ENCODE measurements around the gene C1QTNF7.

C1QTNF7 gene

DNA sequence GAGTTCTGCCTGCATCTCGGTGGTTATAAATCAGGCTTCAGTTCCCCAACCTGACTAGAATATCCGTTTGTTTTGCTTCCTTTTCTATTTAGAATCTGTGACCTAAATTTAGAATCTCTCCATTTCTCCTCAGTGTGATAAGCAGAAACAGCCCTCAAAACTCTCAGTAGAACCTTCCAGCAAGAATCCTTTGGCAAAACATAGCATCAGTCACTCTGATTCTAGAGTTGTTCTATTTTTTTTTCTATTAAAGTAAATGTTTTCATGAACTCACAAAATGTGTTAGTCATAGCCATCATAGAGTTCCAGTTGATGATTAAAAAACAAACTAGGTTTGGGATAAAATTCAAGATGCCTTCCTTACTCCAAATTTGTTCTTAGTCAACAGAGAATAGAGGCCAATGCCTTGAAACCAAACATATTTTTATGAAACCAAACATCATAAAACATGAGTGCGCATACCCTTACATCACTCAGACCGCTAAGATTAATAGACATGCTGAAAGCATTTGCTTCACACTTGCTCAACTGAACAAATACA is 13.2 kb upstream of the C1QTNF7 start:
- no peak for DNase-seq (ENCODE audit: low spot score)

DNA sequence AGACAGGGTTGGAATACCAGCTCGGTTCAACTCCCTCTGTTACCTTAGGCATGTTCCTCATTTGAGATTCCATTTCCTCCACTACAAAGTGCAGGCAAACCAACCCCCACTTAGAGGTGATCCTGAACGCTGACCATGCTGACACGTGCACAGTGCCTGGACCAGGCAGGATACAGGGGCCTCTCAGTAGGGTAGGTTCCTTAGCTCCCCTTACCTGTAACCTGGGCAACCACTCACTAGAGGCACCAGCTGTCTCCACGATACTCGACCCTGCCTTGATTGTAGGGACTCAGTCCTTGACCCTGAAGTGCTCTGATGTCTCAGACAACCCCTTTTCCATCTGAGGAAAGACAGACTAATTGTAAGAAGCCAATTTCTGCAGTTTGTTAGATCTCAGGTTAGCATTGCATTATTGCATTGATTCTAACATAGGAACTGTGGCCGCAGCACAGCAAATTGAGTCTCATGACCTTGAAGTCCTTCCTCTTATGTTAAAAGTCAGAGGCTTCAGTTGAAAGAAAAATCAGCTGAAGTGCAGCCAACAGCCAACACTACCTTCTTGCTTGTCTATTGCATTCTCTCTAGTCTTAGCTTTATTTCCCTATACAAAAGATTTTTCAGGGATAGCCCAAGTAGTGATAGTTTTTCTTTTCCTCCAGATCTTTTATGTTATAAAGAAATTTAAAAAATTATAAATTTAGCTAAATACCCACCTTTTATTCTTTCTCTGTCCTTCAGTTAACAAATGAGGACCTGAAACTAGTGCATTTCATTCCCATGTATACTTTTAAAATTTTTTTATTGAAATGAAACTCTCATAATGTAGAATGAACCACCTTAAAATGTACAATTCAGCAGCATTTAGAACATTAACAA is 11.2 kb upstream of the C1QTNF7 start:
- DNase-seq (ENCODE audit: low spot score): no peak

DNA sequence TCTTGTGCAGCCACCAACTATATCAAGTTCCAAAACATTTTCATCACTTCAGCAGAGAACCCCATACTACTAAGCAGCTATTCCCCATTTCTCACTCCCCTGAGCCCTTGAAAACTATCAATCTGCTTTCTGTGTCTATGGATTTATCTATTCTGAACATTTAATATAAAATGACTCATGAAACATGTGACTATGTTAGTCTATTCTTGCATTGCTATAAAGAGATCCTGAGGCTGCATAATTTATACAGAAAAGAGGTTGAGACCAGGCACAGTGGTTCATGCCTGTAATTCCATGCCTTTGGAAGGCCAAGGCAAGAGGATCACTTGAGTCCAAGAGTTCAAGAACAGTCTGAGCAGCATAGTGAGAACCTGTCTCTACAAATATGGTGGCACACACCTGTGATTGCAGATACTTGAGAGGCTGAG is 10.6 kb upstream of the C1QTNF7 start:
- no peak for DNase-seq (ENCODE audit: low spot score)

DNA sequence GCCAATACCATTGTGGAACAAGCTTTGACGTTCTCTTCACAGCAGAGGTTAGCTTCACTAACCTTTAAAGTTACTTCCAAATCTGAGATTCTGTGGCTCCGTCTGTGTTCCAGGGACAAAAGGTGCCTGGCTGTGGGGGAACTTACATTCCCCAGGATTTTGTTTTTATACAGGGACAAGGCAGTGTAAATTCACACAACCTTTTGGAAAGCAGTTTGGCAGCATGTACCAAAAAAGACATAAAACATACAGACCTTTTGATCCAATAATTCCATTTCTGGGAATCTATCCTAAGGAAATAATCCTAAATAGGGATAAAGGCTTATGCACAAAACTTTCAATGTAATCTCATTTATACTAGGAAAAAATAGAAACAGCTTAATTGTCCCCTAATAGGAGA is 8.9 kb upstream of the C1QTNF7 start:
- no peak for DNase-seq (ENCODE audit: low spot score)

DNA sequence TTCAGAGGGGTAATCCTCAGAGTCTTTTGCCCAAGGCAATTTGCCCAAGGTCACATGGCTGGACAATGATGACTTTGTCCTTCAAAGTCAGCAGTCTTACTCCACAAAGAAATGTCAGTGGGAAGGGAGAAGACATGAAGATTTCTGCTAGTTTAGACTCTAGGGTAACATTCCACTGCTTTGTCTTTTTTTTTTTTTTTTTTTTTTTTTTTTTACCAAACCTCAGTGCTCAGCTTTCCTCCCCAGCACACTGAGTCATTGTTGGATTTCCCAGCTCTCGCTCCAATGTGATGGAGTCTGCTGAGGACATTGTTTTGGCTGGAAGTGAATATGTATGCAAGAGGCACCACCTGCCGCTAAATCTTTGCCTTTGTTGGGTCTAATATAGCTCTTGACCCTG is 7.2 kb upstream of the C1QTNF7 start:
- no peak for DNase-seq (ENCODE audit: low spot score)

DNA sequence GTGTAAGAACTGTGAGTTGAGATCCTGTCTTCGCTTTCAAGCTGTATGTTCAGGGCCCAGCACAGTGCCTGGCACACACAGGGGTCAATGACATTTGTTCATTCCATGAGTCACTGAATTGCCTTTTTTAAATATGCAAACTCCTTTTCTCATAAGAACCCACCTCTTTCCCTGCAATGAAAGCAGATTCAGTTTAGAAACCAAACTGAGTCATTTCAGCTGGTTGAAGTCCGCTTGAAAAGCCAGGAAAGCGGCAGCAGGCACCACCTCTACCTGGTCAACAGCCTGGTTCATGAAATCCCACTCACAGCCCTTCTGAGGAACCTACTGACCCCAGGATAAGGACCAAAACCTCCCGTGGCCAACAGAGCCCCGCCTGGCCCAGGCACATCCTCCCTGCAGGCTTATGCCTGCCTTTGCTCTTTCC is 4.5 kb upstream of the C1QTNF7 start:
- no peak for DNase-seq (ENCODE audit: low spot score)

DNA sequence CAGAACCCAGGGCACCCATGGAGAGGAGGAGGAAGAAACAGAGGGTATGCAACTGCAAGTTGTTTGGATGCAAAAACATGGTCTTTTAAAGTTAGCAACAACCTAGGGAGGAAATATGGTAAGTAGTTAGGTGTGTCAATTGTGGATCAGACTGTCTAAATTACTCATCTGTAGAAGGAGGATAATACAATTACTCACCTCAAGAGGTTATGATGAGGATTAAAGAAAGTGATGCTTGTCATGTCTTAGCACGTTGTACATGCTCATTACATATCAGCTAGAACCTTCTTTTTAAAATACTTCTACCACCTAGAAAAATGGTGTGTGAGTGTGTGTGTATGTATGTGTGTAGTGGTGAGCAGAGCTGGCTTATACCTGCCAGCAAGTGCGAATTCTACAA is 2.3 kb upstream of the C1QTNF7 start:
- DNase-seq (ENCODE audit: low spot score): no peak

DNA sequence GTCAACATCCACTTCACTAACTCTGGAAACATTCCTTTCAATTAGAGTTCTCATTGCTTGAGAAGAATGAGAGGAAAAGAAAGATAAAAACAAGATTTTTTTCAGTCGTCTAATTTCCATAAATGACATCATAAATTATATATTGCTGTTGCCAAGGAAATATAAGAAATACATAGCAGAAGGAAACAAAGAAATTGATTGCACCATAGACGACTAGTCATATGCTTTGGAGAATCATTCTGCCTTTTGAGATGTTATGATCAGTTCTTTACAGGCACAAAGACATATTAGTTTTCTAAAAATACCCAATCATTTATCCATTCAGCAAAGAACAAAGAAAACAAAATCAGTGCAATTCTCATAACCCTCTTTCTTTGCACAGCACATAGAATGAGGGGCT is 672 bp upstream of the C1QTNF7 start:
- no peak for DNase-seq (ENCODE audit: low spot score)

DNA sequence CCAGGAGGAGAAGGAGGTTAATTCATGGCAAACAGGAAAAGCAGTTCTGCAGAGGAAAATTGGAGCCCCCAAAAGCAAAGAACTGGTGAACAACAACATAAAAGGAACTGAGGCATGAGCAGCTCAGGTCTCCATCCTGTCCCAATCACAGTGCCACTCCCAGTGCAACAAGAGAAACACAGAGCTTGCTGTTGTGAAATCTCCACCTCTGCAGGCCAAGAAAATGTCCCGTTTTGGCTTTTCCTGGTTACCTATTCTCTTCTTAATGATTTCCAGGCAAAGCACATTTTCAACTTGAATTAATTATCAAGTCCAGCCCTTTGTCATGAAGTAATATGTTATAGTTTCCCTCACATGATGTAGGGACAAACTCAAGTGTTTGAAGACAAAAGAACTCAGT is 778 bp downstream of the C1QTNF7 start:
- DNase-seq (ENCODE audit: low spot score): no peak

DNA sequence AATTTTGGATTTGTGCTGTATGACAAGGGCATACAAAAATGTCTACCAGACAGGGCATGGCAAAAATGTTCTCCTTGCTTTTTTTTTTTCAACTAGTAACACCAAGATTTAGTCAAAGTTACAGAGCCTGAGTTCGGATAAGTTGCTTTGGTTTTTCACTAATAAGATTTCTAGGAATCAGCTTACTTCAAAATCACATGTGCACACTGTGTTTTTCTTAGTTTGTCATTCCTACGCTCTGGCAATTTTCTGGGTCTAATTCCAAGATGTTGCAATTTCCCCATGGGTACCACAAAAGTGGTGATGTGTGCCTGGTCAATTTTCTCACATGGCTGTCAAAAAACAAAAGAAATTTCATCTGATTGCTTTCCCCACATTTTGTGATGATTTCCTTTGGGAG is 6.3 kb downstream of the C1QTNF7 start:
- no peak for DNase-seq (ENCODE audit: low spot score)

DNA sequence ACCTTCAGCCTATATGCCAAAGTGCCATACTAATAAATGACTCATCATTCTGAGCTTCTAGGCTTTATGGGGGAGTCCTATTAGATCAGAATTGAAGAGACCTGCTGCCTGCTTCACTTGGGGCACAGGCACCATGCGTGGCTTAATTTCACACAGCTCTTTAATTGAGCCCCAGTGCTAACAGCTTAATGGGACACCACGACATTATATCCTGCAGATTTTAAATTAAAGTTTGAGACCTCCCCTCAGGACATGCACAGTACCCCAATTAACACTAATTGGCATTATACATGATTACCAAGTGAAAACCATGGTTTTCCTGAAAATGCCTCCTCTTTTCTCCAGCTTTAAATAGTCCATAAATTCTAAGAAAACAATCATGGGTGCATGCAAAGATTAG is 6.8 kb downstream of the C1QTNF7 start:
- no peak for DNase-seq (ENCODE audit: low spot score)

DNA sequence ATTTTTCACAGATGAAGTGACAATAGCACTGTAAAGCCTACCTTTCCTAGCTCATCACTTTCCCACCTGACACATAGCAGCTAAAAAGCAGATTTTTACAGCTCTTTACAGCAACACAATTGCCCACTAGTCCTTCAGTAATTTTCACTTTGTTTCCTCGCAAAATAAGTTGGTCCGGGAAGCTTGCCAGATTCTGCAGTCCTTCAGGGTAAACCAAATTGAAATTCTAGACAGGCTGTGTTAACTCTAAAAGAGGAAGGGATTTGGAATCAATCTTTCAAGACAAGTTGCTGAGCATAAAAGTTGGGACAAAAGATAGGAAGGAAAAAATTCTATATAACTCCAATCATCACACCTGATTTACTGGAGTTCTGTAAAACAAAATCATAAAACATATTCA is 8.7 kb downstream of the C1QTNF7 start:
- DNase-seq (ENCODE audit: low spot score): no peak

DNA sequence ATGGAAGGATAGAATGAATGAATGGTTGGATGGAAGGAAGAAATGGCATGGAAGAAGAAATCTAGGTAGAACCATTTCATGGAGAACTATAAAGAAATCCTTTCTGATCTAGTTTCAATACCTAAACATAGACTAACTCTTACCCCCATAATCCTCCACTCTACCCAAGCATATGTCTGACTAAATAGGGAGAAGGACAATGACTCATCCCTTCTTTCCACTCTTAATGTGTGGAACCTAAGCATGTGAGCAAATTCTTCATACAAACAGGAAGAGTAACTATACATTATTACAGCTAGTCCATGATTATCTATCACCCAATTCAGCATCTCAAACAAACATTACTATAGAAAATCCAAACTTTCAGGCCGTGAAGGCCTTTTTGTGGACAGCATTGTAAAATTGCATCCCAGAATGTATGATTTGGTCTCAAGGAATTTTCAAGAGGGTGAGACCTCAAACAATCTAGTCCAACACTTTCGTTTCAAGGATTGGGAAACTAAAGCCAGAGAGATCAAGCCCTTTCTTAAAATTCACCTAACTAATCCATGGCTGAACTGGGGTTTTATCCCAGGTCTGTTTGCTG is 11.2 kb downstream of the C1QTNF7 start:
- DNase-seq (ENCODE audit: low spot score): no peak

DNA sequence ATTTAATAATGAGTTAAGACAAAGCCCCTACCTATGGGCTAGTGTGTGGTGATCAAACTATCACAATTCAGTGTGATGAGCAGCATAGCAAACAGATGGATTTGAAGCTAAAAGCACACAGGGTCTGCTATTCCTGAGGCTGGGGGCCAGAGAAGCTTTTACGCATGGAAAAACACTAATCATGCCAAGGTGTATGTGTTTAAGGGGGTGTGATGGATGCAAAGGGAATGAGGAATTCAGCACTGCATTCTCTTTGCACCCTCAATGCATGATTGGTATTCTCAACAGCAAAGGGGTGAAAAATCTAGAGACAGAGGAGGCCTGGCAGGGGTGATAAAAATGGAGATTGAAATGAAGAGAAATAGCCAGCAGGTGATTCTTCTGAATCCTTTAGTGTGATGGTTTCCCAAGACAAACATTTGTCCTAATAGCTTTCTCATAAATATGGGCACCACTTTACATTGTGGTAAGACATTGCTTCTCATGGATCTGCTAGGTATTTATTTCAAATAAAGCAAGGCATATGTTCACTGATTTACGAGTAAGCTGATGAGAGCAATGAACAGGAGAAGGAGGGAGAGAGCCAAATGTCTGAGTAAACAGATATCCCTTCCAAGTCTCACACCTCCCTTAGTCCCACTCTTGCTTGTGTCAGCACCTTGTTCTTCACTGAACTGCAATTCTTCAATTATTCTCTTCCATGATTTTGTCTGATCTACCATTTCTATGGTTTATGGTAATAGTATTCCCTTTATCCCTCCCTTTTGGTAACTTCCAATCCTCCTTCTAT is 15.7 kb downstream of the C1QTNF7 start:
- DNase-seq (ENCODE audit: low spot score): no peak

DNA sequence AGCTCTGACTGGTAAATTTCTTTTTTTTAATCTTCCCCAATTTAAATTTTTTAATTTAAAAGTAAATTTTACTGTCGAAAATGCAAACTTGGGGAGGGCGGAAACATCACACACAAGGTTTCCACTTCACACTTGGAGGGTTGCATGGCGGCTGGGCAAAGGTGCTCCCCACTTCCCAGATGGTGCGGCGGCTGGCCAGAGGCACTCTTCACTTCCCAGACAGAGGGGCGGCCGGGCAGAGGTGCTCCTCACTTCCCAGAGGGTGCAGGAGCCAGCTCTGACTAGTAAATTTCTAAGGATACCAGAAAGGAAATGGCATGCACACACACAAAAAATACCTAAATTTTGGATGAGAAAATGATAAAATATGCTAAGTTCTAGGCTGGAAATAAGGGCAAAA is 16.4 kb downstream of the C1QTNF7 start:
- no peak for DNase-seq (ENCODE audit: low spot score)

DNA sequence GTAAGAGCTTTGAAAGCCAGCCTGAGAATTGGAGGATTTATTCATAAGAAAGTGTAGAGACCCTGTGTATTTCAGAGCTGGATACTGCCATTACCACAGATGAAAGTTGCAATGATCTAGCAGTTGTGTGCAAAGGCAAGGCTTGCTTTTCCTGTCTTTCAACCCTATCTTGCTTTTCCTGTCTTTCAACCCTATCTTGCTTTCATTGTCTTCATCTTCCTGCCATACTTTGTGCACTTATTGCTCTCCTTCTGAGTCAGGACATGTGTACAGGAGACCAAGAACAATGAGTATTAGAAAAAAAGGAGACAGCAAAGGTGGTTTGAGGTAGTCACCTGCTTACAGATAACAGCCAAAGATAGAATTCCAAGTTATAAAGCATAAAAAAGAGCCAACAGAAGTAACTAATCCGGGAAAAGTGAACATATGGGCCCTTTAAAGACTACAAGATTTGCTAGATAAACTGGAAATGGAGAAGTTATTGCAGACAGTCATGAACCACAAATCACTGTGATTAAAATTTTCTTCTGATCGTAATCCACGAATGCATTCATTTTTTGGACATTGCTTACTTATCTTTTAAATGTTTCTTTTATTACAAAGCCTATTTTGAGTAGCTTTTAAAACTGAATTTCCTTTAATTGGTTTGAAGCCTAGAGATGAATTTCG is 17.2 kb downstream of the C1QTNF7 start:
- DNase-seq (ENCODE audit: low spot score): no peak

DNA sequence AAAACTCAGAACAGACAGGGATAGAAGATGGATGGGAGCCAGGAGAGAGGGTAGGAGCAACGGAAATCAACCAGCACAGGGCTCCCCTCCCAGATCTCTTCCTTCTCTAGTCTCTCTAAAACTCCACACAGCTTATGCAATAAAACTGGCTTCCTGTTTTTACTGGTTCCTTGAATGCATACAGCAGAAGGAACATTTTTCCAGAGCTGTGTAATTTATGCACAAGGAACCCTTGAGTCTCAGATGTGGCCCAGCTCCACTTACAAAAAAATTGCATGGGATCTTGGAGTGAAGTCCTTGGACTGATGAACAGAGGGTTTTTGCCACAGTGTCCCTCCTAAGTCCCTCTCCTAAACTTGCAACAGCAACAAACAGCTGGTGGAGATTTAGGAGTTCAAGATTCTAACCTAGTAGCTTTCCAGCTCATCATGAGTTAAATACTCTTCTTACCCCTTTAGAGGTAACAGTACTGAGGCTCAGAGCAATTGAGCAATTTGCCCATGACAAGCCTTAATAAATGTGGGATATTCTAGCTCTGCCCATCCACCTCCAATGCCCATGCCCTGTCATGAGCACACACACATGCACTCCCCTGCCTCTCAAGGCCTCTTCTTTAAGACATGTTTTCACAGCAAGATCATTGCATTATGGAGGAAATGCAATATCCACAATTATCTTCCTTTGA is 23.5 kb downstream of the C1QTNF7 start:
- no peak for DNase-seq (ENCODE audit: low spot score)

DNA sequence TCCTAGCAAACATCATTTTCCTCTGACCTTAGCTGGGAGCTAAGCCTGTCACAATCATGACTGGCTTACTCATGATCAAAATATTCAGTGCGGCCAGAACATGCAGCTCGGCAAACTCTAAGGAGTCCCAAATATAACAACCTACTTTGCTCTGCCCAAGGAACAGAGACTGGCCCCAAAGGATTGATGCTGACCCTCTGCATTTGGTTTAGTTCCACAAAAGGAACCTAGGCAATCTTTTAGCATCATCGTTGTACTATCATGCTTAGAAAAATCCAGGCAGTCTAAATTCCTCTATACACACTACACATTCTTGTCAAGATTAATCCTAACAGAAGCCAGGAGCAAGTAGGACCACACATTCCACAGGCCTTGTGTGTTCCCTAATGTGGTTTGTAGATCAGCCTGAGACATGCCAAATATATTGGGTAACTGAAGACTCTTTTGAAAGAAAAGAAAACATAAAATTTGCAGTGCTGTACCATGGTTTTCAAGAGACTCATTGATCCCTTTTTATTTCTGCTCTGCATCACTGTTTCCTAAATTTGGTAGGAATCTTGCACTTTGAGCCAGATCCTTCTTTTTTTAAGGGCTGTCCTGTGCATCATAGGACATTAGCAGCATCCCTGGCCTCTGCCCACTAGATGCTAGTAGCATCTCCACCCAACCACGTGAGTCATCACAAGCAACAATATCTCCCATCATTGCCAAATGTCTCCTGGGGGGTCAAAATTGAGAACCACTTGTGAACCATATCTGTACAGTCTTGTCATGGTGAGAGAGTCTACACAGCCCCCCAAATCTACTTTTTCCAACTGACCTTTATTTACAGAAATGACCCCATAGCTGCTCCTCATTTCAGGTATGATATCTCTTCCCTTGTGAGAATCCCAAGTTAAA is 24.3 kb downstream of the C1QTNF7 start:
- no peak for DNase-seq (ENCODE audit: low spot score)

DNA sequence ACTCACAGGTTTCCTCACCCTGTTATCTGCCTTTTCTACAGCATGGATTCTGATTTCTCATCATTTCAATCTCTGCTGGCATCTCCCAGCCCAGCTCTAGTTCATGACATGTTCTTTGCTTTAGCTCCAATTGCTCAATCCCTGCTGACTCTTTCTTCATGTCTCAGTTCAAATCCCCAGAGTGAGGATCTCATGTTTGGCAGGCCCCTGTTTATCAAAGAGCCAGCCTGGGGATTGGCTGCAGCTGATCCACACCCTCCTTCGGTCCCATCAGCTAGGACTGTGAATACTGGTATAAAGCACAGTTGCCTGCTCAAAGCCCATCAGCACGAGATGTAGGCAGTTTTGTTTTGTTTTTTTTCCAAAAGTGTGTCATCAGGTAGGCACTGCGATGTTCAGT is 27.5 kb downstream of the C1QTNF7 start:
- no peak for DNase-seq (ENCODE audit: low spot score)

DNA sequence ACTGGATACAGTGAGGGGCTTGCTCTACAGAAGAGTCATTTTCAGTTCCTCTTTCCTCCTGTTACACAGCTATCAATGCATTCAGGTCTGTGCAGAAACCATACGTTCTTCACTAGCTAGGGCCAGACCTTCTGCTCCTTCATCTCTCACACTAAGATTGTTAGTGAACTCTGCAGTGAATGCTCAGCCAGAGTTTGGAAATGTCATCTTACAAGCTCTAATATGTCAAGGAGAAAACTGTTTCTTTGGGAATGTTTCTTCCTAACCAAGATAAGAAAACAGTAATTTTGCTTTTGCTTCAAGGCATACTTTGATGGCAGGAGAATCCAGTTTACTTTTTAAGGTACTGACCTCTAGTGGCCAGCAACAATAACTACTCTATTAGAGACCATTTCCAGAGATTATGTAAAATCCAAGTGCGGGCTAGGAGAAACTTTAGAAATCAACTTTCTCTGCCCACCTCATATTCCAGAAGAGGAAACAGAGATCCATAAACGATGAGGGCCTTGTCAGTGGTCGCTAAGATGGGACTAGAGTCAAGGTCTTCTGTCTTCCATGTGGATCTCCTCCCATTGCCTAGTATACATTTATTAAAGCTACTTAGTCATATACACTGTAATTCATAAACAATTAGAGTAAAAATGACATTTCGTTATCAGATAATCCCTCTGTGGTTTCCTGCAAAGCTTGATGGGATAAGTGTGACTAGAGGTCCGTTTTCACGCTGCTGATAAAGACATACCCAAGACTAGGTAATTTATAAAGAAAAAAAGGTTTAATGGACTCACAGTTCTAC is 29.8 kb downstream of the C1QTNF7 start:
- peak; percentile 25 for DNase-seq (ENCODE audit: low spot score)
